Kidney (tissue), 14 donors: Measurements from ENCODE around the gene VRK3. TPM values are rescaled to one million over a fixed set of nuclear protein-coding genes. Genes with fewer than 3 reads are reported as not detected.
"Not testable (repeated sequence)": the region's sequence is repeated elsewhere in the genome, so short reads cannot be mapped to it uniquely, and the experiment has no call there.

Source experiments
- DNase-seq, 5 donors: peaks; one replicate each; pipeline ENCODE4 v3.0.0-alpha.2; 2013 to 2020
- FAIRE-seq: peaks from 2 replicates; lab custom pipeline; 2012; peaks lifted over from hg19 to GRCh38; lab: Jason Lieb, UNC
- H3K27ac ChIP-seq, 2 donors: one replicate each; pipeline ENCODE4 v1.7.0; 2013; ENCODE audit warnings: low read depth in 2 of 2, low read length in 2 of 2, inconsistent platforms in 1 of 2
- H3K27me3 ChIP-seq: one replicate; pipeline ENCODE4 v1.7.1; 2013; ENCODE audit warnings: low read length, inconsistent platforms; ENCODE audit not compliant: control insufficient read depth, insufficient read depth
- H3K36me3 ChIP-seq, 3 donors: one replicate each; pipeline versions ENCODE4 v1.7.0 to v1.7.1; 2013; ENCODE audit warnings: low read length in 3 of 3, control low read depth in 1 of 3, inconsistent platforms in 1 of 3; ENCODE audit not compliant: insufficient read depth in 3 of 3, control insufficient read depth in 2 of 3
- H3K4me1 ChIP-seq, 3 donors: one replicate each; pipeline versions ENCODE4 v1.7.0 to v1.7.1; 2013; ENCODE audit warnings: low read length in 3 of 3, inconsistent platforms in 1 of 3, low read depth in 1 of 3; ENCODE audit not compliant: control insufficient read depth in 2 of 3, insufficient read depth in 2 of 3
- H3K4me3 ChIP-seq, 3 donors: one replicate each; pipeline versions ENCODE4 v1.7.0 to v1.8.1; 2013; ENCODE audit warnings: low read length in 3 of 3, control low read depth in 1 of 3, inconsistent platforms in 1 of 3
- H3K9ac ChIP-seq, 3 donors: one replicate each; pipeline versions ENCODE4 v1.7.0 to v1.7.1; 2013; ENCODE audit warnings: low read length in 3 of 3, control low read depth in 1 of 3, inconsistent platforms in 1 of 3
- H3K9me3 ChIP-seq, 3 donors: one replicate each; pipeline versions ENCODE4 v1.7.0 to v1.7.1; 2013; ENCODE audit warnings: low read length in 3 of 3, control low read depth in 1 of 3, inconsistent platforms in 1 of 3; ENCODE audit not compliant: control insufficient read depth in 2 of 3, insufficient read depth in 1 of 3
- CTCF ChIP-seq: IDR thresholded peaks from 3 replicates; pipeline ENCODE4 v1.5.1; 2012; ENCODE audit warnings: mild to moderate bottlenecking, moderate library complexity, borderline replicate concordance; ENCODE audit not compliant: insufficient read depth; ENCODE audit errors: extremely low read depth
- intact Hi-C: fragments of 100-400 bp; cut with DNase I; formaldehyde crosslinking; loops from one replicate; pipeline ENCODE4 v1.11.1; 2022
- polyA plus RNA-seq: library from polyadenylated mRNA; stranded (reverse); fragments of 350-450 nt; fragmentation: Illumina TruSeq; extraction: RNeasy Lipid Tissue Mini Kit (QIAGEN cat#74804); gene quantifications from one replicate; pipeline ENCODE4 v1.2.3, GENCODE V29; 2014; ENCODE audit warnings: low read depth, low replicate concordance; ENCODE audit not compliant: insufficient read depth
- total RNA-seq: library from RNA; stranded (reverse); fragmentation: NEBNext Ultra II Directional; extraction: Animal tissue kit (Norgen Biotek cat#: 25700); gene quantifications from one replicate; pipeline ENCODE4 v1.2.1, GENCODE V29; 2021
- donor health status: control.
- donor health status: control.
- donor health status: control.
- donor health status: control.
- donor health status: control.
- donor health status: DM: yes; HTN: yes; CAD: no.
- donor health status: Normal renal cell carcinoma (clear cell type).

VRK3 gene
- total and polyA plus RNA-seq, 2 donors from 2014 or later = 53.2 to 69.0 TPM

- DNase-seq (peak; percentile 44 to 83 (median 67)), FAIRE-seq (no peak)
- H3K9ac ChIP-seq = no peak overlapping the region
- no peaks in the 10 kb centered on the region for H3K9me3 ChIP-seq
- H3K27ac ChIP-seq = no peak overlapping the region
- intact Hi-C loops = no loop called here
- H3K4me1 ChIP-seq = no peaks in the 10 kb centered on the region
- no peak for TF ChIP-seq CTCF
- no peaks in the 10 kb centered on the region for H3K27me3 ChIP-seq
- no peak overlapping the region for H3K4me3 ChIP-seq
- H3K36me3 ChIP-seq = no peaks in the 10 kb centered on the region
Measured at GRCh38 chr19:49949742-49950589, 75.2 kb downstream of the VRK3 start.

- FAIRE-seq = no peak
- H3K9me3 ChIP-seq = no peaks in the 10 kb centered on the region
- no peak for DNase-seq
- H3K4me3 ChIP-seq = no peak overlapping the region
- H3K9ac ChIP-seq = no peak overlapping the region
- no peaks in the 10 kb centered on the region for H3K36me3 ChIP-seq
- intact Hi-C loops = no loop called here
- no peaks in the 10 kb centered on the region for H3K4me1 ChIP-seq
- no peaks in the 10 kb centered on the region for H3K27me3 ChIP-seq
- TF ChIP-seq CTCF = no peak
- H3K27ac ChIP-seq = no peak overlapping the region
Measured at GRCh38 chr19:49946415-49946814, 78.8 kb downstream of the VRK3 start.

GRCh38 chr19:49944567-49944966, 80.6 kb downstream of the VRK3 start:
- H3K4me1 ChIP-seq, H3K9me3 ChIP-seq, DNase-seq, H3K4me3 ChIP-seq, H3K36me3 ChIP-seq, FAIRE-seq, H3K27ac ChIP-seq, intact Hi-C loops, H3K9ac ChIP-seq, H3K27me3 ChIP-seq: not testable (repeated sequence)

GRCh38 chr19:49940482-49940791, 84.7 kb downstream of the VRK3 start:
- peaks cover 0 to 3% (median 0%) of the 10 kb centered on the region in 3 donors for H3K4me1 ChIP-seq
- no peak for FAIRE-seq
- no peak overlapping the region for H3K4me3 ChIP-seq
- H3K27ac ChIP-seq = no peak overlapping the region
- no peaks in the 10 kb centered on the region for H3K36me3 ChIP-seq
- no peak for DNase-seq
- H3K27me3 ChIP-seq = no peaks in the 10 kb centered on the region
- no peaks in the 10 kb centered on the region for H3K9me3 ChIP-seq
- intact Hi-C loops = no loop called here
- TF ChIP-seq CTCF = no peak
- H3K9ac ChIP-seq = no peak overlapping the region
